Measurements from ENCODE around the gene C6orf132. TPM values are rescaled to one million over a fixed set of nuclear protein-coding genes. Genes with fewer than 3 reads are reported as not detected.
A peak's percentile ranks its signal among the peaks of the same experiment; 100 is the strongest.

C6orf132 gene
- total and polyA plus RNA-seq, 9 of the 15 experiments (the other 6 are each of a cell fraction or from before 2014, with no cell fraction given): 0.06 to 0.35 (median 0.14) TPM

DNA sequence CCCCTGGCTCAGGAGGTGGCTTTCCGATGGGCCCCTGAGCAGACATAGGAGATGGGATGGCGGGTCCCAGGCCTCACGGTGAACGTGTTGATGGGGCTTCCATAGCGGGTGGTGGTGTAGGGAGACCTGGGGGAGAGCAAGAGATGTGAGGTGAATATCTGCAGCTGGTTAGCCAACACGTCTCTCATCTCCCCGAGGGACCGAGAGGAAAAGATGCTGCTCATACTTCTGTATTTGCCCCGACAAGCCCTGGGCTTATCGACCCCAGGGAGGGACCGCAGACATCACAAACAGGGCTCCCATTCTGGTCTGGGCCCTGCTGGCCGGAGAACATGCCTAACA lies 38.7 kb downstream of the C6orf132 start (continued):
- TF ChIP-seq, protein P1, sequence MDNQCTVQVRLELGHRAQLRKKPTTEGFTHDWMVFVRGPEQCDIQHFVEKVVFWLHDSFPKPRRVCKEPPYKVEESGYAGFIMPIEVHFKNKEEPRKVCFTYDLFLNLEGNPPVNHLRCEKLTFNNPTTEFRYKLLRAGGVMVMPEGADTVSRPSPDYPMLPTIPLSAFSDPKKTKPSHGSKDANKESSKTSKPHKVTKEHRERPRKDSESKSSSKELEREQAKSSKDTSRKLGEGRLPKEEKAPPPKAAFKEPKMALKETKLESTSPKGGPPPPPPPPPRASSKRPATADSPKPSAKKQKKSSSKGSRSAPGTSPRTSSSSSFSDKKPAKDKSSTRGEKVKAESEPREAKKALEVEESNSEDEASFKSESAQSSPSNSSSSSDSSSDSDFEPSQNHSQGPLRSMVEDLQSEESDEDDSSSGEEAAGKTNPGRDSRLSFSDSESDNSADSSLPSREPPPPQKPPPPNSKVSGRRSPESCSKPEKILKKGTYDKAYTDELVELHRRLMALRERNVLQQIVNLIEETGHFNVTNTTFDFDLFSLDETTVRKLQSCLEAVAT (IDR thresholded peaks at IDR 0.05): no peak
- no peak for TF ChIP-seq NFYB (IDR thresholded peaks at IDR 0.05; ENCODE audit: extremely low read depth, insufficient read length)
- TF ChIP-seq, protein P2, sequence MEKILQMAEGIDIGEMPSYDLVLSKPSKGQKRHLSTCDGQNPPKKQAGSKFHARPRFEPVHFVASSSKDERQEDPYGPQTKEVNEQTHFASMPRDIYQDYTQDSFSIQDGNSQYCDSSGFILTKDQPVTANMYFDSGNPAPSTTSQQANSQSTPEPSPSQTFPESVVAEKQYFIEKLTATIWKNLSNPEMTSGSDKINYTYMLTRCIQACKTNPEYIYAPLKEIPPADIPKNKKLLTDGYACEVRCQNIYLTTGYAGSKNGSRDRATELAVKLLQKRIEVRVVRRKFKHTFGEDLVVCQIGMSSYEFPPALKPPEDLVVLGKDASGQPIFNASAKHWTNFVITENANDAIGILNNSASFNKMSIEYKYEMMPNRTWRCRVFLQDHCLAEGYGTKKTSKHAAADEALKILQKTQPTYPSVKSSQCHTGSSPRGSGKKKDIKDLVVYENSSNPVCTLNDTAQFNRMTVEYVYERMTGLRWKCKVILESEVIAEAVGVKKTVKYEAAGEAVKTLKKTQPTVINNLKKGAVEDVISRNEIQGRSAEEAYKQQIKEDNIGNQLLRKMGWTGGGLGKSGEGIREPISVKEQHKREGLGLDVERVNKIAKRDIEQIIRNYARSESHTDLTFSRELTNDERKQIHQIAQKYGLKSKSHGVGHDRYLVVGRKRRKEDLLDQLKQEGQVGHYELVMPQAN (IDR thresholded peaks at IDR 0.05; ENCODE audit: borderline replicate concordance): no peak

DNA sequence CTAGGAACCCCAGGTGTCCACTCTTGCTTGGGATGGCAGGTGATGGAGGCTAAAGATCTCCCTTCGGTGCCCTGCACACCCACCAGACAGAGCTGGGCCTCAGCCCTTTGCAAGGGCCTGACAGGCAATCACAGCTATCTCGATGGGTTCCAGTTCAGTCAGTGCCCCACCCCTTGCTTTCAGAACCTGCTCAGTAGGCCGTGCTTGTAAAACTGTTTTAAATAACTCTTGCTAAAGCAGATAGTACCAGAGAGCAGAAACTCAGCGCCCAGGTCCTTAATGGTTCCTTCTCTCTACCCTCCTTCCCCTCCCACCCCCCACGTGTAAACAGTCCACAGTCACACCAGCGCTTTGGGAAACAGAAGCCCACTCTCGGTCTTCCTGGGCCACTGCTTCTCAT lies 39.2 kb downstream of the C6orf132 start:
- Histone ChIP-seq H3K4me2 (ENCODE audit: insufficient read depth, low read length) (peak overlapping the region; percentile 76; the same call in 1 of the 2 replicates), H3K4me3 (no peak overlapping the region), H2AFZ (ENCODE audit: low read depth, low read length) (peak overlapping the region; percentile 99), H3K4me1 (replicated peaks in 1 of 2; ENCODE audit: control insufficient read depth in 2 of 2, insufficient read depth in 2 of 2, low read length in 2 of 2) (peaks cover 50 to 62% of the 10 kb centered on the region in 2 experiments), H3K9ac (ENCODE audit: insufficient read depth in 1 of 2, low read depth in 2 of 2, low read length in 2 of 2) (peak overlapping the region; percentile 82 to 94; a peak in 2 of 4 replicates), H3K27me3 (ENCODE audit: control insufficient read depth in 2 of 2, insufficient read depth in 2 of 2, low read length in 2 of 2) (peaks cover 2 to 3% of the 10 kb centered on the region in 2 experiments; a peak in 2 of 5 replicates), H3K79me2 (ENCODE audit: control insufficient read depth, insufficient read depth, low read length) (no peaks in the 10 kb centered on the region), H3K36me3 (ENCODE audit: control insufficient read depth, insufficient read depth, low read length) (no peaks in the 10 kb centered on the region), H3K27ac (ENCODE audit: extremely low read depth, low read depth, low read length) (no peak overlapping the region; the same call in 2 of the 3 replicates), H4K20me1 (replicated peaks; ENCODE audit: control insufficient read depth, insufficient read depth, low read length) (no peaks in the 10 kb centered on the region), H3K9me1 (ENCODE audit: control insufficient read depth, insufficient read depth, low read length) (no peaks in the 10 kb centered on the region), H3K9me3 (replicated peaks; ENCODE audit: control insufficient read depth, insufficient read depth, low read depth, low read length) (no peaks in the 10 kb centered on the region)
- intact Hi-C loops (cut with micrococcal nuclease): loop anchor here (10.0 kb wide), 1 partner anchor 112 kb away; the partner anchor contains the start of gene MRPS10
- TF ChIP-seq ZNF584 (CRISPR knock-in tag; IDR thresholded peaks at IDR 0.05; ENCODE audit: low read depth) (no peak), UBTF (IDR thresholded peaks at IDR 0.05; ENCODE audit: borderline replicate concordance in 1 of 2, low read depth in 2 of 2, low read length in 2 of 2) (0 out of 4 replicates have a peak, but pooled peaks of 1 of the 2 experiments have one; percentile 8)
- BruUV-seq (replicated peaks): no TSS peak
- ChIA-PET CTCF (ENCODE audit: low intra/inter-chr PET ratio) (interaction anchor here (1.2 to 2.3 kb wide), 2 partner anchors 12 to 28 kb away, joined by 3 to 26 read pairs; no protein-coding TSS in a partner anchor), POLR2A (interaction anchor here (1.0 to 6.1 kb wide), 5 partner anchors 9 to 136 kb away, joined by 4 to 48 read pairs (median 21); partner anchors contain the start of gene TAF8)
- no peak for ATAC-seq
- WGBS (ENCODE audit: insufficient coverage, low coverage, missing lambda C conversion rate): 59% methylated on average over 7 of the region's 7 CpGs
- FAIRE-seq: no peak
- DNase-seq (ENCODE audit: extremely low read depth in 1 of 4, low spot score in 3 of 4): no peak
- in situ Hi-C loops (cut with MboI): no loop called here

Data from K562 (cell line).